ENCODE results near the gene LIN7A.

DNA sequence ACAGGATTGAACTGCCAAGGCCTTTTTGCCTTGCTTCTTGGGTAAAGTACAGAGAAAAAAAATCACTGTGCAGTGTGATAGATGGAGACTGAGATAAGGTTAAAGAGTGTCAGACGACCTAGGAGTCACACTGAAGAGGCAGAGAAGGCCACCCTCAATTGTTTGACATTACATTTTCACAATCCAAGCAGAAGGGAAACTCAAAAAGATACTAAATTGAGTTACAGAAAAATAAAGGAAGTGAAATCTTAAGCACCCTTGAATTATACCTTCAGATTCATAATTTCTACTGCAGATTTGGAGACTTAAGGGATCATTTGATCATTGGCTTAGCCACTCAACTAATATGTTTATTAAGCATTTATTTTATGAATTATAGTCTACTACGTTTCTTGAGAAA is 123.9 kb downstream of the LIN7A start:
- no peak for TF ChIP-seq SP2 (IDR thresholded peaks at IDR 0.05; ENCODE audit: low read length)
- no peak for TF ChIP-seq SIRT6 (IDR thresholded peaks at IDR 0.05; ENCODE audit: low read length)
- TF ChIP-seq EZH2 (IDR thresholded peaks at IDR 0.05; ENCODE audit: low read depth, low read length, severe bottlenecking) = no peak
- TF ChIP-seq, protein P1, sequence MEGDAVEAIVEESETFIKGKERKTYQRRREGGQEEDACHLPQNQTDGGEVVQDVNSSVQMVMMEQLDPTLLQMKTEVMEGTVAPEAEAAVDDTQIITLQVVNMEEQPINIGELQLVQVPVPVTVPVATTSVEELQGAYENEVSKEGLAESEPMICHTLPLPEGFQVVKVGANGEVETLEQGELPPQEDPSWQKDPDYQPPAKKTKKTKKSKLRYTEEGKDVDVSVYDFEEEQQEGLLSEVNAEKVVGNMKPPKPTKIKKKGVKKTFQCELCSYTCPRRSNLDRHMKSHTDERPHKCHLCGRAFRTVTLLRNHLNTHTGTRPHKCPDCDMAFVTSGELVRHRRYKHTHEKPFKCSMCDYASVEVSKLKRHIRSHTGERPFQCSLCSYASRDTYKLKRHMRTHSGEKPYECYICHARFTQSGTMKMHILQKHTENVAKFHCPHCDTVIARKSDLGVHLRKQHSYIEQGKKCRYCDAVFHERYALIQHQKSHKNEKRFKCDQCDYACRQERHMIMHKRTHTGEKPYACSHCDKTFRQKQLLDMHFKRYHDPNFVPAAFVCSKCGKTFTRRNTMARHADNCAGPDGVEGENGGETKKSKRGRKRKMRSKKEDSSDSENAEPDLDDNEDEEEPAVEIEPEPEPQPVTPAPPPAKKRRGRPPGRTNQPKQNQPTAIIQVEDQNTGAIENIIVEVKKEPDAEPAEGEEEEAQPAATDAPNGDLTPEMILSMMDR (IDR thresholded peaks at IDR 0.05; ENCODE audit: control extremely low read depth in 1 of 3, insufficient read depth in 1 of 3, low read depth in 1 of 3, low read length in 3 of 3) = no peak
- no peak for TF ChIP-seq CHD2 (IDR thresholded peaks at IDR 0.05; ENCODE audit: low read length)
- TF ChIP-seq KDM1A (IDR thresholded peaks at IDR 0.05; ENCODE audit: borderline replicate concordance, low read length) = no peak
- no peak for TF ChIP-seq RFX5 (IDR thresholded peaks at IDR 0.05; ENCODE audit: borderline replicate concordance, low read depth, low read length)
- TF ChIP-seq EP300 (IDR thresholded peaks at IDR 0.05; ENCODE audit: borderline replicate concordance in 1 of 2, low read depth in 2 of 2, low read length in 2 of 2) = no peak
- TF ChIP-seq JUN (IDR thresholded peaks at IDR 0.05; ENCODE audit: low read depth, low read length) = no peak
- TF ChIP-seq, protein P2, sequence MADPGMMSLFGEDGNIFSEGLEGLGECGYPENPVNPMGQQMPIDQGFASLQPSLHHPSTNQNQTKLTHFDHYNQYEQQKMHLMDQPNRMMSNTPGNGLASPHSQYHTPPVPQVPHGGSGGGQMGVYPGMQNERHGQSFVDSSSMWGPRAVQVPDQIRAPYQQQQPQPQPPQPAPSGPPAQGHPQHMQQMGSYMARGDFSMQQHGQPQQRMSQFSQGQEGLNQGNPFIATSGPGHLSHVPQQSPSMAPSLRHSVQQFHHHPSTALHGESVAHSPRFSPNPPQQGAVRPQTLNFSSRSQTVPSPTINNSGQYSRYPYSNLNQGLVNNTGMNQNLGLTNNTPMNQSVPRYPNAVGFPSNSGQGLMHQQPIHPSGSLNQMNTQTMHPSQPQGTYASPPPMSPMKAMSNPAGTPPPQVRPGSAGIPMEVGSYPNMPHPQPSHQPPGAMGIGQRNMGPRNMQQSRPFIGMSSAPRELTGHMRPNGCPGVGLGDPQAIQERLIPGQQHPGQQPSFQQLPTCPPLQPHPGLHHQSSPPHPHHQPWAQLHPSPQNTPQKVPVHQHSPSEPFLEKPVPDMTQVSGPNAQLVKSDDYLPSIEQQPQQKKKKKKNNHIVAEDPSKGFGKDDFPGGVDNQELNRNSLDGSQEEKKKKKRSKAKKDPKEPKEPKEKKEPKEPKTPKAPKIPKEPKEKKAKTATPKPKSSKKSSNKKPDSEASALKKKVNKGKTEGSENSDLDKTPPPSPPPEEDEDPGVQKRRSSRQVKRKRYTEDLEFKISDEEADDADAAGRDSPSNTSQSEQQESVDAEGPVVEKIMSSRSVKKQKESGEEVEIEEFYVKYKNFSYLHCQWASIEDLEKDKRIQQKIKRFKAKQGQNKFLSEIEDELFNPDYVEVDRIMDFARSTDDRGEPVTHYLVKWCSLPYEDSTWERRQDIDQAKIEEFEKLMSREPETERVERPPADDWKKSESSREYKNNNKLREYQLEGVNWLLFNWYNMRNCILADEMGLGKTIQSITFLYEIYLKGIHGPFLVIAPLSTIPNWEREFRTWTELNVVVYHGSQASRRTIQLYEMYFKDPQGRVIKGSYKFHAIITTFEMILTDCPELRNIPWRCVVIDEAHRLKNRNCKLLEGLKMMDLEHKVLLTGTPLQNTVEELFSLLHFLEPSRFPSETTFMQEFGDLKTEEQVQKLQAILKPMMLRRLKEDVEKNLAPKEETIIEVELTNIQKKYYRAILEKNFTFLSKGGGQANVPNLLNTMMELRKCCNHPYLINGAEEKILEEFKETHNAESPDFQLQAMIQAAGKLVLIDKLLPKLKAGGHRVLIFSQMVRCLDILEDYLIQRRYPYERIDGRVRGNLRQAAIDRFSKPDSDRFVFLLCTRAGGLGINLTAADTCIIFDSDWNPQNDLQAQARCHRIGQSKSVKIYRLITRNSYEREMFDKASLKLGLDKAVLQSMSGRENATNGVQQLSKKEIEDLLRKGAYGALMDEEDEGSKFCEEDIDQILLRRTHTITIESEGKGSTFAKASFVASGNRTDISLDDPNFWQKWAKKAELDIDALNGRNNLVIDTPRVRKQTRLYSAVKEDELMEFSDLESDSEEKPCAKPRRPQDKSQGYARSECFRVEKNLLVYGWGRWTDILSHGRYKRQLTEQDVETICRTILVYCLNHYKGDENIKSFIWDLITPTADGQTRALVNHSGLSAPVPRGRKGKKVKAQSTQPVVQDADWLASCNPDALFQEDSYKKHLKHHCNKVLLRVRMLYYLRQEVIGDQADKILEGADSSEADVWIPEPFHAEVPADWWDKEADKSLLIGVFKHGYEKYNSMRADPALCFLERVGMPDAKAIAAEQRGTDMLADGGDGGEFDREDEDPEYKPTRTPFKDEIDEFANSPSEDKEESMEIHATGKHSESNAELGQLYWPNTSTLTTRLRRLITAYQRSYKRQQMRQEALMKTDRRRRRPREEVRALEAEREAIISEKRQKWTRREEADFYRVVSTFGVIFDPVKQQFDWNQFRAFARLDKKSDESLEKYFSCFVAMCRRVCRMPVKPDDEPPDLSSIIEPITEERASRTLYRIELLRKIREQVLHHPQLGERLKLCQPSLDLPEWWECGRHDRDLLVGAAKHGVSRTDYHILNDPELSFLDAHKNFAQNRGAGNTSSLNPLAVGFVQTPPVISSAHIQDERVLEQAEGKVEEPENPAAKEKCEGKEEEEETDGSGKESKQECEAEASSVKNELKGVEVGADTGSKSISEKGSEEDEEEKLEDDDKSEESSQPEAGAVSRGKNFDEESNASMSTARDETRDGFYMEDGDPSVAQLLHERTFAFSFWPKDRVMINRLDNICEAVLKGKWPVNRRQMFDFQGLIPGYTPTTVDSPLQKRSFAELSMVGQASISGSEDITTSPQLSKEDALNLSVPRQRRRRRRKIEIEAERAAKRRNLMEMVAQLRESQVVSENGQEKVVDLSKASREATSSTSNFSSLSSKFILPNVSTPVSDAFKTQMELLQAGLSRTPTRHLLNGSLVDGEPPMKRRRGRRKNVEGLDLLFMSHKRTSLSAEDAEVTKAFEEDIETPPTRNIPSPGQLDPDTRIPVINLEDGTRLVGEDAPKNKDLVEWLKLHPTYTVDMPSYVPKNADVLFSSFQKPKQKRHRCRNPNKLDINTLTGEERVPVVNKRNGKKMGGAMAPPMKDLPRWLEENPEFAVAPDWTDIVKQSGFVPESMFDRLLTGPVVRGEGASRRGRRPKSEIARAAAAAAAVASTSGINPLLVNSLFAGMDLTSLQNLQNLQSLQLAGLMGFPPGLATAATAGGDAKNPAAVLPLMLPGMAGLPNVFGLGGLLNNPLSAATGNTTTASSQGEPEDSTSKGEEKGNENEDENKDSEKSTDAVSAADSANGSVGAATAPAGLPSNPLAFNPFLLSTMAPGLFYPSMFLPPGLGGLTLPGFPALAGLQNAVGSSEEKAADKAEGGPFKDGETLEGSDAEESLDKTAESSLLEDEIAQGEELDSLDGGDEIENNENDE (IDR thresholded peaks at IDR 0.05; ENCODE audit: insufficient replicate concordance, low read length) = no peak
- no peak for TF ChIP-seq BRCA1 (IDR thresholded peaks at IDR 0.05; ENCODE audit: low read depth, low read length)
- no peak for TF ChIP-seq CBX5 (IDR thresholded peaks at IDR 0.05; ENCODE audit: low read depth, low read length)
- no peak for TF ChIP-seq TCF12 (IDR thresholded peaks at IDR 0.05; ENCODE audit: low read depth, low read length)
- TF ChIP-seq POLR2A (IDR thresholded peaks at IDR 0.05; ENCODE audit: control extremely low read depth in 1 of 2, low read depth in 2 of 2, low read length in 2 of 2) = no peak
